Hematopoietic multipotent progenitor cell treated with erythropoietin and hydrocortisone succinate and interleukin-3 and kit ligand, for 4 days (in vitro differentiated cells): Measurements from ENCODE around the gene COG4.

Experiments used
- DNase-seq: peaks from one replicate; pipeline ENCODE4 v3.0.0-alpha.2; 2015

The COG4 gene

DNA sequence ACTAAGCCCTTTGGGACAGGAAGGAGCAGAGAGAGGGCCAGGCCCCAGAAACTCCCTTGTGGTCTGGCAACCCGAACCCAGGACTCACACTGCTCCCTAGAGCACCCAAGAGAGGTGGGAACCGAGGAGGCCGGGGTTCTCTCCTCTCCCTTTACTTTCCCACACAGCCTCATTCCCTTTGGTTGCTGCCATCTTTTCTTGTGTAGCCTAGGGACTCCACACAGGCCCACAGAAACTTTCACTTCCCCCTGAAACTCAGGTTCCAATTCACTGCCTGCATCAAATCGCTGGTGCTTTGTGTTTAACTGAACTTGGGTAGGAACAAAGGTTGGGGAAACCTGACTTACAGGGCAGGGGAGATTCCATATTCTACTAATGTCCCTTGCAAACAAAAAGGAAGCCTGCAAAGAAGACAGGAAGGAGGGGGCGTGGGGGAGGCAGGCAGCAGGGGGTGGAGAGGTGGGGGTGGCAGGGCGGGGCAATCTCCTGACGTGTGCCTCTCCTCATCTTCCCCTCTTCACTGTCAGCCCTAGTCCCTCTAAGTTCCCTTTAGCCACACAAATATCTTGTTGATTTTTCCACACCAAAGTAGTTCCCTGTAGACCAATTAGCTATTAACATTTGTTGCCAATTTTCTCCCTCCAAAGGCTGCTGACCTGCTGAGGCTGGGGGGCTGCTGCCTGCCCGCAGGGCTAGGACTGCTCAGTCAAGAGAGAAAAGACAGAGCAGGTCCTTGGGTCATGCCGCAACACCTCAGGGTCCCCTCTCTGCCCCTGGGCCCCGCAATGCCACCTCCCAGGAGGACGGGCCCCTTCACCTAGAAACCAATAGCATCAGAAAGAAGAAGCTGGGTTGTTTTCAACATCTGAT is 92.5 kb downstream of the COG4 start:
- peak; percentile 92 for DNase-seq
